Fibroblast of villous mesenchyme (primary cell): Measurements from ENCODE around the gene GLIPR1. TPM values are rescaled to one million over a fixed set of nuclear protein-coding genes. Genes with fewer than 3 reads are reported as not detected.
"Not testable (repeated sequence)": the region's sequence is repeated elsewhere in the genome, so short reads cannot be mapped to it uniquely, and the experiment has no call there.

Experiments used
- DNase-seq: peaks from one replicate; pipeline ENCODE4 v3.0.0-alpha.2; 2010; ENCODE audit warnings: low read depth
- H3K4me3 ChIP-seq: 2 replicates; pipeline ENCODE4 v1.5.1; 2011; ENCODE audit warnings: low read depth, mild to moderate bottlenecking, low read length
- total RNA-seq: library from RNA; depleted of rRNA; stranded (reverse); fragments of >200 nt; gene quantifications from 2 replicates; pipeline ENCODE4 v1.2.3, GENCODE V29; 2012
- TF ChIP-seq, protein P1 (sequence below): IDR thresholded peaks from 2 replicates; pipeline ENCODE4 v1.5.1; 2012; ENCODE audit warnings: low read depth, mild to moderate bottlenecking, low read length; ENCODE audit not compliant: insufficient read depth

GLIPR1 gene
- total RNA-seq, 1 donor = 60.0 TPM

DNA sequence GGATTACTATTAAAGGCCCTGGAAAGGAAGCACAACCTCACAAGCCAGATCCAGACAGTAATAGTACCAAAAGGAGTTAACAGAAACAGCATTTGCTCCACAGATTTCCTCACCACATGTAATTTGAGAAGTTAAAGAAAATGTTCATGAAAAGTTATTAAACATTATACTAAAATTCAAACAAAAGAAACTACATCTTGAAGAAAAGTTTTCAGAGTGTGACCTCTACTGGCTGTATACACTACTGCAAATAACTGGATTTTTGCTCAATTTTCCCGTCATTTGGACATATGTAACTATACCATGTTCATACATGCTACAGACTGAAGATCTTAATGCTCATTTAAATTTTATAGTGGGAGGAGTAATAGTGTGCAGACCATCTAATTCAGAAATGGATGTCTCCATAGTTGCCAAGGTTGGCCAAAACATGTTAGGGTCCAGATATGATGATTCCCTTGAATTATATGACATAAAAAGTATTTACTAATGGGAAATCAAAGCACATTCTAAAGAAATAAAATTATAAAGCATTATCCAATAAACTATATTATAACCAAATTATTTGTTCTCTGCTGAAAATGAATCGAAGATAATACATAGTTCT lies 25.3 kb downstream of the GLIPR1 start:
- peak; percentile 60 for DNase-seq
- TF ChIP-seq, protein P1, sequence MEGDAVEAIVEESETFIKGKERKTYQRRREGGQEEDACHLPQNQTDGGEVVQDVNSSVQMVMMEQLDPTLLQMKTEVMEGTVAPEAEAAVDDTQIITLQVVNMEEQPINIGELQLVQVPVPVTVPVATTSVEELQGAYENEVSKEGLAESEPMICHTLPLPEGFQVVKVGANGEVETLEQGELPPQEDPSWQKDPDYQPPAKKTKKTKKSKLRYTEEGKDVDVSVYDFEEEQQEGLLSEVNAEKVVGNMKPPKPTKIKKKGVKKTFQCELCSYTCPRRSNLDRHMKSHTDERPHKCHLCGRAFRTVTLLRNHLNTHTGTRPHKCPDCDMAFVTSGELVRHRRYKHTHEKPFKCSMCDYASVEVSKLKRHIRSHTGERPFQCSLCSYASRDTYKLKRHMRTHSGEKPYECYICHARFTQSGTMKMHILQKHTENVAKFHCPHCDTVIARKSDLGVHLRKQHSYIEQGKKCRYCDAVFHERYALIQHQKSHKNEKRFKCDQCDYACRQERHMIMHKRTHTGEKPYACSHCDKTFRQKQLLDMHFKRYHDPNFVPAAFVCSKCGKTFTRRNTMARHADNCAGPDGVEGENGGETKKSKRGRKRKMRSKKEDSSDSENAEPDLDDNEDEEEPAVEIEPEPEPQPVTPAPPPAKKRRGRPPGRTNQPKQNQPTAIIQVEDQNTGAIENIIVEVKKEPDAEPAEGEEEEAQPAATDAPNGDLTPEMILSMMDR = peak; percentile 68
- H3K4me3 ChIP-seq = no peak overlapping the region

DNA sequence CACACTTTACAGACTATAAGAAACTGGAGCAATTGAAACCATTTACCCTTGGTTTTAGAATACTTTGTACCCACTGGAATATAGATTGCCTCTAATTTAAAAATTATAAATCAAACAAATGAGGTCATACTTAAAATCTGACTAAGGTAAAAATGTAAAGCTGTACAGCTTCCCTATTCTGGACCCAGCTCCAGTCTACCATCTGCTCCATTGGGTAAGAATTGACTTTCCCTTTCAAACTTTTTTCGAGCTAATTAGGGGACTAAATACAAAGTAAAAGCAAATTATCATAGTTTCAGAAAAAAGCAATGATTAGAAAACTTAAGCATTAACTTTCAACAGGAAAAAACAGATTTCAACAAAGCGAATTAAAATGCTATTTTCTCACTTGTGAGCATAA lies 26.5 kb downstream of the GLIPR1 start:
- no peak for DNase-seq
- TF ChIP-seq, protein P1 = no peak
- H3K4me3 ChIP-seq = no peak overlapping the region

DNA sequence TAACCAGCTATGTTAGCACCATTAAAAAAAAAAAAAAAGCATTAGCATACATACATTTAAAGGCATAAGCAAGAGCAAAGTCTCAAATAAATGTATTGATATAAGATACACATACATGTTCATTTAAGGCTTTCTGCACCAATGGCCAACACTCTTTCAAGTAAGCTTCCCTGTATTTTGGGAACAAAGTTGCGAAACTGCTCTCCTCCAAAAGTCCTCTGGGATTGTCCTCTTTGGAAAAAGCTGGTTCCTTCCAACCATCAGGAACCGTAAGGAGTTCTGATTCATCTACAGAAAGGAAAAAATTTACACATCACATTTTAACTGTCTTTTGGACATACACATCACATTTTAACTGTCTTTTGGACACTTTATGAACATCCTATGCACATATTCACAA lies 27.6 kb downstream of the GLIPR1 start:
- TF ChIP-seq, protein P1 = no peak
- DNase-seq = no peak
- no peak overlapping the region for H3K4me3 ChIP-seq

DNA sequence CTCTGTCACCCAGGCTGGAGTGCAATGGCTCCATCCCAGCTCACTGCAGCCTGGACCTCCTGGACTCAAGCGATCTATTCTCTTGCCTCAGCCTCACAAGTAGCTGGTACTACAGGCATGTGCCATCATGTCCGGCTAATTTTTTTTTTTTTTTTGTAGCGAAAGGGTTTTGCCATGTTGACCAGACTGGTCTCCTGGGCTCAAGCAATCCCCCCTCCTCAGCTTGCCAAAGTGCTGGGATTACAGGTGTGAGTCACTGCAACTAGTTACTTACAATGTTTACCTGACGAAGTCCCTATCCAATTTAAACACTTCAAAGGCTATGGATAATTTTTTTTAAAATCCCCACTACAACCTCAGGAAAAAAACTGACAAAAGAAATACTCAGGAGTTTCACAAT lies 29.1 kb downstream of the GLIPR1 start:
- TF ChIP-seq, protein P1 = no peak
- no peak for DNase-seq
- no peak overlapping the region for H3K4me3 ChIP-seq

DNA sequence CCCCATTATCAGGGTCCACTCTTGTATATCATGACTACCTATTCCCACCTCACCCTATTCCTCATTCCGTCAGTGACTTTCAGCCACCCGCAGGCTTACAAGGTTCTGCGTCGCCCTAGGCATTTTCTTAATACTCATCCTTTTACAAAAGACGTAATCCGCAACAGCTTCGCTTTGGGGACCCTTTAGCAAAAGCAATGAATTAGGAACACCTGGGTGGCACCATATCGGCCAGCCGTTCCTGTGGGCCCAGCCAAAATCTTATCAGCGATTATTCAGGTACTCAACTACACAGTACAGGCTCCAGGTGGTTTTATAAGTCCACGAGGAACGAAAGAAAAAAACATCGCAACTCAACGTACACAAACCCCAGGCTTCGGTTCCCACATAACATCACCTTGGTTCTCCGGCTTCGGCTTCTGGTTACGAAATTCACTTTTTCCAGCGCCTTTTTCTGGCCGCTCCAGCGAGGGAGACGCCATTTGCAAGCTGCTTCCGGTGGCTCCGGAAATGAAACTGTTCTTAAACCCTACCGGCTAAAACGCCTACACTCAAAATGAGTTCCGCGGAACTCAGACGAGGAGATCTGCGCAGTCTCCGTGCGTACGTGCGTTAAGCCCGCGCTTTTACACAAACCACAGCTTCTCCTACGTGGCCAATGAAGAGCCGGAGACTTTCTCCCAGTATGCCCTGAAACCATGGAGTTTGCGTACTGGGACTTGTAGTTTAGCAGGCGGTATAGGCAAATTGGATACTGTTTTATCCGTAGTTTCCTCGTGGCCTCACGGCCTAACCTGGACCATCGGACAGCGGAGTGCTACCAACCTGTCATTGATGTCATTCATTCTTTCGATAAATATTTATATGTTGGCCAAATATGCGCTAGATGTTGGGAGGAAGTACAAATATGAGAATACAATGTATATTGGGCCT lies 30.8 kb downstream of the GLIPR1 start, which contains the start of gene KRR1:
Gene KRR1, minus strand, starts transcription at position 494 of the 933 bp plus-strand sequence. Its CDS starts 12 bp downstream, at position 482.
- peak within 1 kb of the TSS; percentile 96 for H3K4me3 ChIP-seq
- DNase-seq = peak; percentile 99
- TF ChIP-seq, protein P1 = no peak

DNA sequence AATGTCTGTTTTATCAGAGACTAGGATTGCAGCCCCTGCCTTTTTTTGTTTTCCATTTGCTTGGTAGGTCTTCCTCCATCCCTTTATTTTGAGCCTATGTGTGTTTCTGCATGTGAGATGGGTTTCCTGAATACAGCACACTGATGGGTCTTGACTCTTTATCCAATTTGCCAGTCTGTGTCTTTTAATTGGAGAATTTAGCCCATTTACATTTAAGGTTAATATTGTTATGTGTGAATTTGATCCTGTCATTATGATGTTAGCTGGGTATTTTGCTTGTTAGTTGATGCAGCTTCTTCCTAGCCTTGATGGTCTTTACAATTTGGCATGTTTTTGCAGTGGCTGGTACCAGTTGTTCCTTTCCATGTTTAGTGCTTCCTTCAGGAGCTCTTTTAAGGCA lies 40.7 kb downstream of the GLIPR1 start:
- DNase-seq, H3K4me3 ChIP-seq: not testable (repeated sequence)

DNA sequence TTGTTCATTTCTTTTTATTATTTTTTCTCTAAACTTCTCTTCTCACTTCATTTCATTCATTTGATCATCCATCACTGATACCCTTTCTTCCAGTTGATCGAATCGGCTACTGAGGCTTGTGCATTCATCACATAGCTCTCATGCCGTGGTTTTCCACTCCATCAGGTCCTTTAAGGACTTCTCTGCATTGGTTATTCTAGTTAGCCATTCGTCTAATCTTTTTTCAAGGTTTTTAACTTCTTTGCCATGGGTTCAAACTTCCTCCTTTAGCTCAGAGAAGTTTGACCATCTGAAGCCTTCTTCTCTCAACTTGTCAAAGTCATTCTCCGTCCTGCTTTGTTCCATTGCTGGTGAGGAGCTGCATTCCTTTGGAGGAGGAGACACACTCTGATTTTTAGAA lies 41.6 kb downstream of the GLIPR1 start:
- DNase-seq, H3K4me3 ChIP-seq: not testable (repeated sequence)
